ENCODE results near the gene LRRC59. TPM values are rescaled to one million over a fixed set of nuclear protein-coding genes. Genes with fewer than 3 reads are reported as not detected.

Gene LRRC59
- total and polyA plus RNA-seq, 2 of the 13 experiments (the other 11 are each of a cell fraction or from before 2014, with no cell fraction given): 87.3 to 222 TPM

DNA sequence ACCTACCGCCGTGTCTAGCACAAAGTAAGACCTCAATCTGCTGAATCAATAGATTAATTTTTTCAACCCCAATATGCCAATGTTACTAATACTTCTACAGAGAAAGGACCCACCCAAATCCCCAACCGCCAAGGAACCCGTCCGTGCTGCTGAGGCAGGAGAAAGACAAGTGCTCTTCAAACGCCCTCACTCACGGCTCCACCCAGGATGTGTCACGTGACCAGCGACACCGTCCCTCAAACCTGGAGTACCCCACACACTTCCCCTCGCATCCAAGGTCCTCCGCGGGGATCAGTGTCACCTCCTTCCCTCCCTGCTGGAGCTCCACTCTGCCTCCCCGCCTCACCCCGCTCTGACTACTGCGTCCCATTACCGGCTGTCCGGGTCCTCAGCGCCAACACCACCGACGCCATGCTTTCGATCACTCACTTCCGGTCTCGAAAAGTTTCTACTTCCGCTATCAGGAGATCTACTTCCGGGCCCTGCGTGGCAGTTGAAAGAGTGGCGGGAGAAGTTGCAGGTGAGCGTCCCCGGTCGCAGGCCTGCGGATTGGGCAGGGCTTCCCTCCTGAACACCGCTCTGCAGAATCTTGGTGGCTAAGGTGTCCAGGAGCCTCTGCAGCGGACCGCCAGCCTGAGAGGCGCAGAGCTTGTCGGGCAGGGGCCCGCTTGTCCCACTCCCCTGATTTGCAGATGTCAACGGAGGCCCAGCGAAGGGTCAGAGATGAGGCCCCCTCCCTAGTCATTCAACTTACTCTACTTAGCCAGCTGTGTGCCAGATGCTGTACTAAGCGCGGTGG lies 24.4 kb downstream of the LRRC59 start, which contains the start of the genes EME1 and MRPL27 (continued):
- peak; percentile 63 for TF ChIP-seq ZNF143 (CRISPR knock-in tag; IDR thresholded peaks at IDR 0.05)
- peak; percentile 97 for TF ChIP-seq ZNF776 (CRISPR knock-in tag; IDR thresholded peaks at IDR 0.05)
- peak; percentile 81; the same call in 1 of the 2 replicates for TF ChIP-seq DZIP1 (CRISPR knock-in tag; IDR thresholded peaks at IDR 0.05)
- no peak for TF ChIP-seq NPAS2 (CRISPR knock-in tag; IDR thresholded peaks at IDR 0.05; ENCODE audit: borderline replicate concordance)
- TF ChIP-seq FOXO4 (CRISPR knock-in tag; conservative IDR thresholded peaks at IDR 0.05): 0 out of 2 replicates have a peak, but pooled peaks have one; percentile 45
- TF ChIP-seq ZNF501 (CRISPR knock-in tag; IDR thresholded peaks at IDR 0.05): peak; percentile 99
- TF ChIP-seq CAMTA2 (CRISPR knock-in tag; IDR thresholded peaks at IDR 0.05; ENCODE audit: borderline replicate concordance): peak; percentile 96; the same call in 1 of the 2 replicates
- no peak for TF ChIP-seq SRSF9 (IDR thresholded peaks at IDR 0.05; ENCODE audit: borderline replicate concordance, insufficient read depth, low read depth, low read length, poor library complexity, severe bottlenecking)
- TF ChIP-seq RBAK (CRISPR knock-in tag; IDR thresholded peaks at IDR 0.05): no peak
- peak; percentile 68 for TF ChIP-seq DRAP1 (CRISPR knock-in tag; IDR thresholded peaks at IDR 0.05)
- TF ChIP-seq, protein P1, sequence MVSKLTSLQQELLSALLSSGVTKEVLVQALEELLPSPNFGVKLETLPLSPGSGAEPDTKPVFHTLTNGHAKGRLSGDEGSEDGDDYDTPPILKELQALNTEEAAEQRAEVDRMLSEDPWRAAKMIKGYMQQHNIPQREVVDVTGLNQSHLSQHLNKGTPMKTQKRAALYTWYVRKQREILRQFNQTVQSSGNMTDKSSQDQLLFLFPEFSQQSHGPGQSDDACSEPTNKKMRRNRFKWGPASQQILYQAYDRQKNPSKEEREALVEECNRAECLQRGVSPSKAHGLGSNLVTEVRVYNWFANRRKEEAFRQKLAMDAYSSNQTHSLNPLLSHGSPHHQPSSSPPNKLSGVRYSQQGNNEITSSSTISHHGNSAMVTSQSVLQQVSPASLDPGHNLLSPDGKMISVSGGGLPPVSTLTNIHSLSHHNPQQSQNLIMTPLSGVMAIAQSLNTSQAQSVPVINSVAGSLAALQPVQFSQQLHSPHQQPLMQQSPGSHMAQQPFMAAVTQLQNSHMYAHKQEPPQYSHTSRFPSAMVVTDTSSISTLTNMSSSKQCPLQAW (CRISPR knock-in tag; IDR thresholded peaks at IDR 0.05): peak; percentile 98
- peak; percentile 94 for TF ChIP-seq FOXK1 (CRISPR knock-in tag; IDR thresholded peaks at IDR 0.05; ENCODE audit: borderline replicate concordance, low read depth)
- no peak for TF ChIP-seq PAF1 (CRISPR knock-in tag; IDR thresholded peaks at IDR 0.05)
- 0 out of 2 replicates have a peak, but pooled peaks have one; percentile 6 for TF ChIP-seq SRF (IDR thresholded peaks at IDR 0.05; ENCODE audit: low read depth, low read length)
- peak; percentile 98 for TF ChIP-seq POLR2AphosphoS5 (IDR thresholded peaks at IDR 0.05; ENCODE audit: low read depth, low read length)
- TF ChIP-seq TARDBP (CRISPR knock-in tag; IDR thresholded peaks at IDR 0.05): peak; percentile 99
- peak; percentile 91 for TF ChIP-seq ZNF616 (CRISPR knock-in tag; IDR thresholded peaks at IDR 0.05; ENCODE audit: low read depth)
- no peak for TF ChIP-seq ZNF577 (CRISPR knock-in tag; IDR thresholded peaks at IDR 0.05; ENCODE audit: borderline replicate concordance, low read depth)
- peak; percentile 100 for TF ChIP-seq SAP130 (CRISPR knock-in tag; IDR thresholded peaks at IDR 0.05; ENCODE audit: low read depth)
- peak; percentile 90; the same call in 1 of the 2 replicates for TF ChIP-seq NFKB2 (CRISPR knock-in tag; IDR thresholded peaks at IDR 0.05; ENCODE audit: borderline replicate concordance)
- peak; percentile 96 for TF ChIP-seq ZNF564 (CRISPR knock-in tag; IDR thresholded peaks at IDR 0.05)
- TF ChIP-seq ZNF296 (CRISPR knock-in tag; conservative IDR thresholded peaks at IDR 0.05): peak; percentile 79
- no peak for TF ChIP-seq ZNF260 (CRISPR knock-in tag; IDR thresholded peaks at IDR 0.05; ENCODE audit: borderline replicate concordance, low read depth)

Measured in HepG2 (cell line).